Kidney epithelial cell (primary cell): ENCODE measurements around the gene GCN1. TPM values are rescaled to one million over a fixed set of nuclear protein-coding genes. Genes with fewer than 3 reads are reported as not detected.
"Not testable (repeated sequence)": the region's sequence is repeated elsewhere in the genome, so short reads cannot be mapped to it uniquely, and the experiment has no call there.

Source experiments
- DNase-seq: peaks from one replicate; pipeline ENCODE4 v3.0.0-alpha.2; 2010; ENCODE audit warnings: low read depth
- H3K27me3 ChIP-seq: 2 replicates; pipeline ENCODE4 v1.6.0; 2011; ENCODE audit warnings: low read length; ENCODE audit not compliant: control insufficient read depth, insufficient read depth
- H3K36me3 ChIP-seq: 2 replicates; pipeline ENCODE4 v1.5.1; 2011; ENCODE audit warnings: low read length; ENCODE audit not compliant: control insufficient read depth, insufficient read depth
- H3K4me3 ChIP-seq: 2 replicates; pipeline ENCODE4 v1.5.1; 2011; ENCODE audit warnings: low read depth, mild to moderate bottlenecking, control low read depth, low read length
- total RNA-seq: library from RNA; depleted of rRNA; stranded (reverse); fragments of >200 nt; gene quantifications from 2 replicates; pipeline ENCODE4 v1.2.3, GENCODE V29; 2015
- TF ChIP-seq, protein P1 (sequence below): IDR thresholded peaks from 2 replicates; pipeline ENCODE4 v1.5.1; 2011; ENCODE audit warnings: mild to moderate bottlenecking, moderate library complexity, low read length, control low read depth, inconsistent platforms; ENCODE audit not compliant: insufficient read depth, poor library complexity, severe bottlenecking

Gene GCN1
- total RNA-seq, 1 donor from 2014 or later = 78.4 TPM

DNA sequence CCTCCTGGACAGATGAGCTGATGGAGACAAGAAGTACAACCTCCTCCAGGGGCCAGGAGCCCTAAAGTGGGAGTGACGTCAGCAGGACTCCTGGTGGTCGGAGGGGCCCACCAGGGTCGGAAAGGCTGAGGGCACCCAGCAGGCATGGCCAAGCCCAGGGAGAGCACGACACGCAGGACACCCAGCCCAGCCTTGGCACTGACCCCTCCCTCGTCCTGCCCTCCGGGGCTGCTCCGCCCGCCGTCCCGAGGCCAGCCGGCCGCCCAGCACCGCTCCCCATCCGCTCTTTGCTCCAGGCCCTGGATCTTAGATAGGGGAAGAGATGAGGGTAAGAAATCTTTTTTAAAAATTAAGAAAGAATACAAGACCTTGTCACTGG lies 20.8 kb upstream of the GCN1 start:
- DNase-seq = no peak
- H3K27me3 ChIP-seq = no peaks in the 10 kb centered on the region
- H3K36me3 ChIP-seq = peaks cover 4% of the 10 kb centered on the region
- TF ChIP-seq, protein P1, sequence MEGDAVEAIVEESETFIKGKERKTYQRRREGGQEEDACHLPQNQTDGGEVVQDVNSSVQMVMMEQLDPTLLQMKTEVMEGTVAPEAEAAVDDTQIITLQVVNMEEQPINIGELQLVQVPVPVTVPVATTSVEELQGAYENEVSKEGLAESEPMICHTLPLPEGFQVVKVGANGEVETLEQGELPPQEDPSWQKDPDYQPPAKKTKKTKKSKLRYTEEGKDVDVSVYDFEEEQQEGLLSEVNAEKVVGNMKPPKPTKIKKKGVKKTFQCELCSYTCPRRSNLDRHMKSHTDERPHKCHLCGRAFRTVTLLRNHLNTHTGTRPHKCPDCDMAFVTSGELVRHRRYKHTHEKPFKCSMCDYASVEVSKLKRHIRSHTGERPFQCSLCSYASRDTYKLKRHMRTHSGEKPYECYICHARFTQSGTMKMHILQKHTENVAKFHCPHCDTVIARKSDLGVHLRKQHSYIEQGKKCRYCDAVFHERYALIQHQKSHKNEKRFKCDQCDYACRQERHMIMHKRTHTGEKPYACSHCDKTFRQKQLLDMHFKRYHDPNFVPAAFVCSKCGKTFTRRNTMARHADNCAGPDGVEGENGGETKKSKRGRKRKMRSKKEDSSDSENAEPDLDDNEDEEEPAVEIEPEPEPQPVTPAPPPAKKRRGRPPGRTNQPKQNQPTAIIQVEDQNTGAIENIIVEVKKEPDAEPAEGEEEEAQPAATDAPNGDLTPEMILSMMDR = no peak
- no peak overlapping the region for H3K4me3 ChIP-seq

GRCh38 chr12:120214626-120215356 lies 20.3 kb upstream of the GCN1 start:
- TF ChIP-seq, protein P1 = no peak
- peaks cover 4% of the 10 kb centered on the region for H3K36me3 ChIP-seq
- no peak overlapping the region for H3K4me3 ChIP-seq
- H3K27me3 ChIP-seq = no peaks in the 10 kb centered on the region
- no peak for DNase-seq

DNA sequence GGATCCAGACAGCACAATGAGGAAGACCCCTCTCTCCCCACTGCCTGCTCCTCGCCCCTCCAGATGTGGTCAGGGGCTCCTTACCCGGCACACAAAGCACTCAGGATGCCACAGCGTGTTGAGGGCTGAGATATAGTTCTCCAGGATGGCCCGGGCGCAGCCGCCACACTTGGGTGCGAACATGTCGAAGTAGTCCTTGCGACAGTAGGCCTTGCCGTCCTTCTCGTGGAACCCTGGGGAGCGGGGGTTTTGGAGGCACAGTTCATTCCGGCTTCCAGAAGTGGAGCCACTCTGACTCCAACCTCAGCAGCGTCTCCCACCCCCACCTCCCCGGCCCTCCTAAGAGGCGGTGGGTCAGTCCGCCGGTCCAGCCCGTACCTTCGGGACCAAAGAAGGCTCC lies 19.2 kb upstream of the GCN1 start:
- no peak for DNase-seq
- no peaks in the 10 kb centered on the region for H3K27me3 ChIP-seq
- no peak overlapping the region for H3K4me3 ChIP-seq
- peaks cover 3% of the 10 kb centered on the region for H3K36me3 ChIP-seq
- TF ChIP-seq, protein P1 = no peak

GRCh38 chr12:120213182-120213581 lies 18.7 kb upstream of the GCN1 start:
- not testable (repeated sequence) for H3K27me3 ChIP-seq, DNase-seq, H3K4me3 ChIP-seq, H3K36me3 ChIP-seq

GRCh38 chr12:120212301-120212700 lies 17.8 kb upstream of the GCN1 start:
- H3K27me3 ChIP-seq = no peaks in the 10 kb centered on the region
- H3K4me3 ChIP-seq = no peak overlapping the region
- TF ChIP-seq, protein P1 = no peak
- H3K36me3 ChIP-seq = peaks cover 2% of the 10 kb centered on the region
- no peak for DNase-seq

- DNase-seq = no peak
- H3K36me3 ChIP-seq = peaks cover 2% of the 10 kb centered on the region
Measured at GRCh38 chr12:120211904-120212283, 17.4 kb upstream of the GCN1 start.

More at GRCh38 chr12:120211904-120212283, 17.4 kb upstream of the GCN1 start:
- Histone ChIP-seq H3K4me3 (no peak overlapping the region), H3K27me3 (no peaks in the 10 kb centered on the region)
- TF ChIP-seq, protein P1 = no peak
